ENCODE measurements around the gene NXPE3.

DNA sequence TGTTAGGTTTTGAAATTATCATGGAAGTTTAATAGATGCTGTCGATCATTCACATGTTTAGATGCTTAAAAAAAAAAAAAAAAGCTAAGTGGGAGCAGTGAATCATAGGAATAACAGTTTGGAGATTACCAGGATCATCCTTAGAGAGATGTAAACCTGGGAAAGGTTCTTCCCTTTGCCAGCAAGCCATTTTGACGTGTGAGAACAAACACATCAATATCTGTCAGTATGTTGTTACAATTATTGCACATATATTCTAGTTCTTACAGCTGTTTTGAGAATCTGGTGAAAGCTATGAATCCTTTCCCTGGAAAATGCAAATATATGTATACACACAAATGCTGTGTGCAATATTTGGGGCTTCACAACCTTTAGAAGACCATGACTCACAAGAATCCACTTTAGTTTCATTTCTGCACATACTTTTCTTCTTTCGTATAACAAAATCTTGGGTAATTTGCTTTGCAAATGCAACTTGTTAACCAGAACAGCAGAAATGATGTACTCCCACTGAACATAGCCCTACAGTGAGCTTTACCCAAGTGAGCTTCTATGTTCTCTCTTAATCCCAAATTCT is 82.3 kb downstream of the NXPE3 start:
- TF ChIP-seq, protein P1, sequence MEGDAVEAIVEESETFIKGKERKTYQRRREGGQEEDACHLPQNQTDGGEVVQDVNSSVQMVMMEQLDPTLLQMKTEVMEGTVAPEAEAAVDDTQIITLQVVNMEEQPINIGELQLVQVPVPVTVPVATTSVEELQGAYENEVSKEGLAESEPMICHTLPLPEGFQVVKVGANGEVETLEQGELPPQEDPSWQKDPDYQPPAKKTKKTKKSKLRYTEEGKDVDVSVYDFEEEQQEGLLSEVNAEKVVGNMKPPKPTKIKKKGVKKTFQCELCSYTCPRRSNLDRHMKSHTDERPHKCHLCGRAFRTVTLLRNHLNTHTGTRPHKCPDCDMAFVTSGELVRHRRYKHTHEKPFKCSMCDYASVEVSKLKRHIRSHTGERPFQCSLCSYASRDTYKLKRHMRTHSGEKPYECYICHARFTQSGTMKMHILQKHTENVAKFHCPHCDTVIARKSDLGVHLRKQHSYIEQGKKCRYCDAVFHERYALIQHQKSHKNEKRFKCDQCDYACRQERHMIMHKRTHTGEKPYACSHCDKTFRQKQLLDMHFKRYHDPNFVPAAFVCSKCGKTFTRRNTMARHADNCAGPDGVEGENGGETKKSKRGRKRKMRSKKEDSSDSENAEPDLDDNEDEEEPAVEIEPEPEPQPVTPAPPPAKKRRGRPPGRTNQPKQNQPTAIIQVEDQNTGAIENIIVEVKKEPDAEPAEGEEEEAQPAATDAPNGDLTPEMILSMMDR (optimal IDR thresholded peaks at IDR 0.05 in 1 of 3, IDR thresholded peaks at IDR 0.05 in 1 of 3, conservative IDR thresholded peaks at IDR 0.05 in 1 of 3; ENCODE audit: extremely low read depth in 1 of 3, insufficient read depth in 2 of 3, low read length in 3 of 3) = no peak
- no peak for TF ChIP-seq EZH2 (IDR thresholded peaks at IDR 0.05; ENCODE audit: low read length)

Data from keratinocyte (primary cell).